C4-2B (cell line): ENCODE measurements around the gene ZNF501.

ENCODE experiments used
- CTCF ChIP-seq: fragments of 450-650 bp; conservative IDR thresholded peaks from 2 replicates; pipeline ENCODE4 v1.5.1; 2017; ENCODE audit warnings: mild to moderate bottlenecking
- ZFX ChIP-seq: fragments of 450-650 bp; IDR thresholded peaks from 2 replicates; pipeline ENCODE4 v1.6.1; 2017

- peak; percentile 7; the same call in 1 of the 2 replicates for TF ChIP-seq CTCF
- TF ChIP-seq ZFX, result peak; percentile 30; the same call in 1 of the 2 replicates
Measured at GRCh38 chr3:44761424-44762169, 32.2 kb downstream of the ZNF501 start, which contains the start of the genes KIAA1143 and KIF15.
